Natural killer cell (primary cell): Measurements from ENCODE around the gene CDH13. TPM values are rescaled to one million over a fixed set of nuclear protein-coding genes. Genes with fewer than 3 reads are reported as not detected.

Experiments used
- ATAC-seq, 3 donors: fragments of 150-1000 bp in 2 of 3; fragments of 200-7000 bp in 1 of 3; cut with Tn5 transposase; 1 replicate in 1 of 3; 2 replicates in 2 of 3; pipeline ENCODE4 v1.10.0; 2021; ENCODE audit warnings: mild to moderate bottlenecking in 2 of 3, moderate library complexity in 2 of 3
- DNase-seq, 2 donors: peaks; one replicate each; pipeline versions ENCODE4 v3.0.0 to v3.0.0-alpha.2; 2013 to 2021; ENCODE audit warnings: mixed read lengths in 1 of 2
- H3K27ac ChIP-seq: one replicate; pipeline ENCODE4 v1.5.1; 2013; ENCODE audit warnings: mild to moderate bottlenecking, low read length
- H3K27me3 ChIP-seq: one replicate; pipeline ENCODE4 v1.6.1; 2013; ENCODE audit warnings: low read length; ENCODE audit not compliant: control insufficient read depth, insufficient read depth
- H3K36me3 ChIP-seq: one replicate; pipeline ENCODE4 v1.6.1; 2013; ENCODE audit warnings: low read length; ENCODE audit not compliant: control insufficient read depth, insufficient read depth
- H3K4me1 ChIP-seq: one replicate; pipeline ENCODE4 v1.6.1; 2013; ENCODE audit warnings: low read length; ENCODE audit not compliant: control insufficient read depth, insufficient read depth
- H3K4me3 ChIP-seq: one replicate; pipeline ENCODE4 v1.5.1; 2013; ENCODE audit warnings: low read length
- H3K9me3 ChIP-seq: one replicate; pipeline ENCODE4 v1.6.1; 2013; ENCODE audit warnings: low read length; ENCODE audit not compliant: control insufficient read depth, insufficient read depth
- H3K27ac Mint-ChIP-seq, 2 donors: one replicate each; pipeline ENCODE4 v1.8.0; 2022; ENCODE audit warnings: mild to moderate bottlenecking in 2 of 2, mixed read lengths in 2 of 2, moderate library complexity in 1 of 2
- H3K27me3 Mint-ChIP-seq, 2 donors: one replicate each; pipeline ENCODE4 v1.8.0; 2022; ENCODE audit warnings: low read depth in 2 of 2, mixed read lengths in 2 of 2
- H3K36me3 Mint-ChIP-seq: one replicate; pipeline ENCODE4 v1.8.0; 2022; ENCODE audit warnings: mixed read lengths
- H3K4me1 Mint-ChIP-seq, 2 donors: one replicate each; pipeline ENCODE4 v1.8.0; 2022; ENCODE audit warnings: mixed read lengths in 2 of 2
- H3K4me3 Mint-ChIP-seq: one replicate; pipeline ENCODE4 v1.8.0; 2022; ENCODE audit warnings: mild to moderate bottlenecking, moderate library complexity, mixed read lengths
- H3K9me3 Mint-ChIP-seq, 2 donors: one replicate each; pipeline ENCODE4 v1.8.0; 2022; ENCODE audit warnings: mixed read lengths in 2 of 2
- WGBS: methylation state at CpG from one replicate; pipeline ENCODE4 v1.1.7; 2013; ENCODE audit warnings: missing lambda C conversion rate; ENCODE audit not compliant: insufficient coverage; 5-methylcytosine and 5-hydroxymethylcytosine counted together
- intact Hi-C: fragments of 100-400 bp; cut with micrococcal nuclease; formaldehyde crosslinking; loops from one replicate; pipeline ENCODE4 v1.14.2; 2022
- total RNA-seq, 4 donors: library from RNA; stranded (reverse); fragments of 120-200 nt in 1 of 4; gene quantifications; one replicate each; pipeline versions ENCODE4 v1.2.3 to v1.2.4, GENCODE V29; 2013 to 2022
- TF ChIP-seq, protein P1 (sequence below): fragments of 200-600 bp; IDR thresholded peaks from one replicate; pipeline ENCODE4 v1.8.0; 2022; ENCODE audit warnings: antibody characterized with exemption

Gene CDH13
- total RNA-seq, 3 donors from 2014 or later (not counting 1 experiment from before 2014, with no cell fraction given), result not detected

DNA sequence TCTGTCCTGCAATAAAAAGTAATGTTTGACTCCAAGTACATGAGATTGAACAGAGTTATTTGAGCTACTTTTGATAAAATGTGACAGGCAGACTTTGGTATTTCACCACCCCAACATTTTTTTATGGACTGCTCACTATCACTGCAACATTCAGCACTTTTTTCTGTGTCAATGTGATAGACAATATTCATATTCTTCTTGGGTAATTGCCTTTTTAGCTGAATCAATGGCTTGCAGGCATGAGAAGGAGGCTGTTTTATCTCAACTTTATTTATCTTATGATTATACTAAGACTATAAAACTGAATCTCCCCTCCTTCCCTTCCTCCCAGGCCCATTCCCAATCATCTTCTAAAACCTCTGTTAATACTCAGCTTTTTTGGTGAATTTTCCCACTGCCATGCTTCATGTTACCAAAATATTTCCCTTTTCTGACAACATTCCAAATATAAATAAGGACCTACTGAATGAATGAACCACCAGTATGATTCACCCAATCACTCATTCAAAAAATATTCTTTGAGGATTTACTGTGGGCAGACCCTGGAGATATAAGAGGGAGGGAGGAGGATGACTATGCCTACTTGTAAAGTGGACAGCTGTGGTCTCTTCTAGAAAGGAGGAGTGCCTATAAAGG is 67.6 kb downstream of the CDH13 start:
- no peak overlapping the region for H3K27ac Mint-ChIP-seq
- no peak overlapping the region for H3K4me3 Mint-ChIP-seq
- H3K9me3 ChIP-seq, result no peaks in the 10 kb centered on the region
- DNase-seq (no peak), ATAC-seq (no peak)
- H3K4me1 Mint-ChIP-seq, result no peaks in the 10 kb centered on the region
- no peaks in the 10 kb centered on the region for H3K36me3 ChIP-seq
- intact Hi-C loops, result no loop called here
- no peaks in the 10 kb centered on the region for H3K36me3 Mint-ChIP-seq
- H3K27ac ChIP-seq, result no peak overlapping the region
- no peaks in the 10 kb centered on the region for H3K27me3 ChIP-seq
- no peaks in the 10 kb centered on the region for H3K4me1 ChIP-seq
- no peaks in the 10 kb centered on the region for H3K9me3 Mint-ChIP-seq
- TF ChIP-seq, protein P1, sequence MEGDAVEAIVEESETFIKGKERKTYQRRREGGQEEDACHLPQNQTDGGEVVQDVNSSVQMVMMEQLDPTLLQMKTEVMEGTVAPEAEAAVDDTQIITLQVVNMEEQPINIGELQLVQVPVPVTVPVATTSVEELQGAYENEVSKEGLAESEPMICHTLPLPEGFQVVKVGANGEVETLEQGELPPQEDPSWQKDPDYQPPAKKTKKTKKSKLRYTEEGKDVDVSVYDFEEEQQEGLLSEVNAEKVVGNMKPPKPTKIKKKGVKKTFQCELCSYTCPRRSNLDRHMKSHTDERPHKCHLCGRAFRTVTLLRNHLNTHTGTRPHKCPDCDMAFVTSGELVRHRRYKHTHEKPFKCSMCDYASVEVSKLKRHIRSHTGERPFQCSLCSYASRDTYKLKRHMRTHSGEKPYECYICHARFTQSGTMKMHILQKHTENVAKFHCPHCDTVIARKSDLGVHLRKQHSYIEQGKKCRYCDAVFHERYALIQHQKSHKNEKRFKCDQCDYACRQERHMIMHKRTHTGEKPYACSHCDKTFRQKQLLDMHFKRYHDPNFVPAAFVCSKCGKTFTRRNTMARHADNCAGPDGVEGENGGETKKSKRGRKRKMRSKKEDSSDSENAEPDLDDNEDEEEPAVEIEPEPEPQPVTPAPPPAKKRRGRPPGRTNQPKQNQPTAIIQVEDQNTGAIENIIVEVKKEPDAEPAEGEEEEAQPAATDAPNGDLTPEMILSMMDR, result no peak
- H3K27me3 Mint-ChIP-seq, result peaks cover 6 to 13% of the 10 kb centered on the region in 2 donors
- H3K4me3 ChIP-seq, result no peak overlapping the region

DNA sequence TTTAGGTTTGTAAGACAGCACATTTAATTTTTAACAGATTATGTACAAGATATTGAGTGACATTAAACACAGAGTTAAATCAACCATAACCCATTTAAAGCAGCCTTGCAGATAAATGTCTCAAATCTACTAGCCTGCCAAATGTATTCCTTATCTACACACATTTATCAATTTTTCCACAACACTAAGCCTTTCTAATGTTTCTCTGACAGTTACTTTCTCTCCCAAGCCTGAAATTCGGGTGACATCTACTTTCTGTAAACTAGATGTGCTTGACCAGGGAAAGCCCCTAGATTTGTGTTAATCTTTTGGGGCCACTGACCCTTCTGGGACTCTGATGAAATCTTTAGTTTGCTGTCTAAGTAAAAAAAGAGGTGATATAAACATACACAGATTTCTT is 69.0 kb downstream of the CDH13 start:
- Mint-ChIP-seq H3K9me3 (no peaks in the 10 kb centered on the region), H3K4me3 (no peak overlapping the region), H3K4me1 (peaks cover under 1% of the 10 kb centered on the region in 2 donors), H3K27ac (no peak overlapping the region), H3K27me3 (peaks cover 6 to 13% of the 10 kb centered on the region in 2 donors), H3K36me3 (no peaks in the 10 kb centered on the region)
- no peaks in the 10 kb centered on the region for H3K9me3 ChIP-seq
- no peak for DNase-seq
- H3K27ac ChIP-seq, result no peak overlapping the region
- H3K4me1 ChIP-seq, result no peaks in the 10 kb centered on the region
- no peaks in the 10 kb centered on the region for H3K36me3 ChIP-seq
- no peak overlapping the region for H3K4me3 ChIP-seq
- 70% methylated on average over 1 of the region's 1 CpG for WGBS
- intact Hi-C loops, result no loop called here
- no peaks in the 10 kb centered on the region for H3K27me3 ChIP-seq
- TF ChIP-seq, protein P1, result no peak
- ATAC-seq, result no peak

DNA sequence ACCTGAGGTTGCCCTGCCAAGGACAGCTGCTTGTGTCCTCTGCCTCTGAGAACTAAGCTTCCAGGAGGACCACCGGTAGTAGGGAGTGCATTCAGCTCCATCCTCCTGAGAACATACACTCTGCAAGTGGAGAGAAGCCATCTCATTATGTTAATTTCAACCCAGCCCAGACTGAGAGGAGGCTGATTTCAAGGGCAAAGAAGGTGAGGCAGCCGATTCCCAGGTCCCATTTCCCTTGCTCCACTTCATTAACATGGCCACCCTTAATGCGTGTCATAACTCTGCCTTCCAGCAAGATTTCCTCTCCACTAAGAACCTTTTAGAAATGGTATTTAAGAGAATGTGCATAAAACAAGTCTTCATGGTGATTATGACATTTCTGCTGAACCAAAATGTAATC is 72.5 kb downstream of the CDH13 start:
- H3K36me3 Mint-ChIP-seq, result no peaks in the 10 kb centered on the region

More for the DNA sequence above, 72.5 kb downstream of the CDH13 start:
- Mint-ChIP-seq H3K27ac (no peak overlapping the region), H3K9me3 (no peaks in the 10 kb centered on the region), H3K4me3 (no peak overlapping the region), H3K27me3 (peaks cover 27 to 35% of the 10 kb centered on the region in 2 donors), H3K4me1 (peaks cover 6 to 7% of the 10 kb centered on the region in 2 donors)
- H3K4me3 ChIP-seq, result no peak overlapping the region
- no peaks in the 10 kb centered on the region for H3K4me1 ChIP-seq
- DNase-seq (no peak), ATAC-seq (no peak)
- intact Hi-C loops, result no loop called here
- WGBS, result 92% methylated on average over 2 of the region's 3 CpGs
- H3K27ac ChIP-seq, result no peak overlapping the region
- no peaks in the 10 kb centered on the region for H3K9me3 ChIP-seq
- TF ChIP-seq, protein P1, result no peak
- no peaks in the 10 kb centered on the region for H3K27me3 ChIP-seq
- H3K36me3 ChIP-seq, result no peaks in the 10 kb centered on the region
